ENCODE results near the gene FAM3A. TPM values are rescaled to one million over a fixed set of nuclear protein-coding genes. Genes with fewer than 3 reads are reported as not detected.
A peak's percentile ranks its signal among the peaks of the same experiment; 100 is the strongest.

Gene FAM3A
- total and polyA plus RNA-seq, 2 experiments from 2014 or later, result 12.0 to 16.5 TPM

GRCh38 chrX:154478728-154479622 lies 37.1 kb downstream of the FAM3A start, which contains the start of gene LAGE3:
Gene LAGE3 (minus strand): TSS chrX:154479281. CDS start chrX:154478915, 366 bp downstream.
- Histone ChIP-seq H3K4me1 (ENCODE audit: insufficient read depth) (no peaks in the 10 kb centered on the region), H3K9me2 (ENCODE audit: insufficient read depth) (no peaks in the 10 kb centered on the region), H3K27me3 (ENCODE audit: insufficient read depth) (no peaks in the 10 kb centered on the region), H3K4me2 (peak within 1 kb of the TSS; percentile 76), H3K27ac (ENCODE audit: low read depth) (0 out of 2 replicates have a peak within 1 kb of the TSS, but pooled peaks have one; percentile 69), H3K79me2 (replicated peaks; ENCODE audit: insufficient read depth) (no peaks in the 10 kb centered on the region), H3K4me3 (peak within 1 kb of the TSS; percentile 52), H4K20me1 (replicated peaks; ENCODE audit: insufficient read depth) (no peaks in the 10 kb centered on the region; the same call in 1 of the 2 replicates), H3F3A (replicated peaks; ENCODE audit: low read depth) (no peaks in the 10 kb centered on the region), H3K36me3 (ENCODE audit: insufficient read depth) (no peaks in the 10 kb centered on the region), H2AFZ (peak within 1 kb of the TSS; percentile 47; the same call in 1 of the 2 replicates)
- H3K36me3 Mint-ChIP-seq (ENCODE audit: low read depth), result peaks cover 10% of the 10 kb centered on the region; the same call in 1 of the 3 replicates
- no peak for TF ChIP-seq CREB1 (CRISPR knock-in tag; IDR thresholded peaks at IDR 0.05; ENCODE audit: low read depth)
- TF ChIP-seq POLR2AphosphoS5 (IDR thresholded peaks at IDR 0.05; ENCODE audit: low read depth), result peak; percentile 31; the same call in 1 of the 2 replicates
- no peak for TF ChIP-seq ETS1 (IDR thresholded peaks at IDR 0.05)
- peak within 1 kb of the TSS; percentile 84 for H3K4me3 Mint-ChIP-seq
- peak; percentile 87 for ATAC-seq
- H3K4me1 Mint-ChIP-seq, result peaks cover 10% of the 10 kb centered on the region; the same call in 2 of the 3 replicates
- H3K9me3 Mint-ChIP-seq, result no peaks in the 10 kb centered on the region
- peak within 1 kb of the TSS; percentile 80 for H3K27ac Mint-ChIP-seq
- H3K27me3 Mint-ChIP-seq (ENCODE audit: insufficient read depth, low read depth, poor library complexity), result peaks cover 6% of the 10 kb centered on the region
- DNase-seq (ENCODE audit: low spot score), result peak; percentile 88

- ATAC-seq (peak; percentile 8), DNase-seq (ENCODE audit: low spot score) (no peak)
- no peak overlapping the region for H2AFZ ChIP-seq
- H3K36me3 Mint-ChIP-seq (ENCODE audit: low read depth), result peaks cover 8% of the 10 kb centered on the region
- H3K36me3 ChIP-seq (ENCODE audit: insufficient read depth), result no peaks in the 10 kb centered on the region
- peak overlapping the region; percentile 84 for H3K4me3 Mint-ChIP-seq
- H3K27me3 ChIP-seq (ENCODE audit: insufficient read depth), result no peaks in the 10 kb centered on the region
- H3K4me1 Mint-ChIP-seq, result peaks cover 4% of the 10 kb centered on the region; the same call in 1 of the 3 replicates
- no peak overlapping the region for H3K27ac Mint-ChIP-seq
- no peaks in the 10 kb centered on the region for H3K9me2 ChIP-seq (ENCODE audit: insufficient read depth)
- no peaks in the 10 kb centered on the region for H3K79me2 ChIP-seq (replicated peaks; ENCODE audit: insufficient read depth)
- H3K4me1 ChIP-seq (ENCODE audit: insufficient read depth), result no peaks in the 10 kb centered on the region
- peak overlapping the region; percentile 76 for H3K4me2 ChIP-seq
- no peak overlapping the region for H3K27ac ChIP-seq (ENCODE audit: low read depth)
- H3K27me3 Mint-ChIP-seq (ENCODE audit: insufficient read depth, low read depth, poor library complexity), result peaks cover 6% of the 10 kb centered on the region
- H3K9me3 Mint-ChIP-seq, result no peaks in the 10 kb centered on the region
- TF ChIP-seq STAT1 (IDR thresholded peaks at IDR 0.05; ENCODE audit: unreplicated experiment) (no peak), ZNF114 (CRISPR knock-in tag; IDR thresholded peaks at IDR 0.05) (no peak), EZH2 (IDR thresholded peaks at IDR 0.05; ENCODE audit: low read depth, unreplicated experiment) (no peak), EZH2phosphoT487 (IDR thresholded peaks at IDR 0.05; ENCODE audit: unreplicated experiment) (no peak)
- peak overlapping the region; percentile 52 for H3K4me3 ChIP-seq
- no peaks in the 10 kb centered on the region for H4K20me1 ChIP-seq (replicated peaks; ENCODE audit: insufficient read depth)
- H3F3A ChIP-seq (replicated peaks; ENCODE audit: low read depth), result no peaks in the 10 kb centered on the region
Observed at GRCh38 chrX:154477891-154478477, 38.0 kb downstream of the FAM3A start.

All from GM23338 (cell line).